GM18511 (cell line): Measurements from ENCODE around the gene PALLD.

Experiments used
- ATAC-seq: cut with Tn5 transposase; IDR thresholded peaks from one replicate; pipeline ENCODE4 v1.9.1; 2021; ENCODE audit warnings: mild to moderate bottlenecking, moderate library complexity; ENCODE audit not compliant: unreplicated experiment

Gene PALLD

DNA sequence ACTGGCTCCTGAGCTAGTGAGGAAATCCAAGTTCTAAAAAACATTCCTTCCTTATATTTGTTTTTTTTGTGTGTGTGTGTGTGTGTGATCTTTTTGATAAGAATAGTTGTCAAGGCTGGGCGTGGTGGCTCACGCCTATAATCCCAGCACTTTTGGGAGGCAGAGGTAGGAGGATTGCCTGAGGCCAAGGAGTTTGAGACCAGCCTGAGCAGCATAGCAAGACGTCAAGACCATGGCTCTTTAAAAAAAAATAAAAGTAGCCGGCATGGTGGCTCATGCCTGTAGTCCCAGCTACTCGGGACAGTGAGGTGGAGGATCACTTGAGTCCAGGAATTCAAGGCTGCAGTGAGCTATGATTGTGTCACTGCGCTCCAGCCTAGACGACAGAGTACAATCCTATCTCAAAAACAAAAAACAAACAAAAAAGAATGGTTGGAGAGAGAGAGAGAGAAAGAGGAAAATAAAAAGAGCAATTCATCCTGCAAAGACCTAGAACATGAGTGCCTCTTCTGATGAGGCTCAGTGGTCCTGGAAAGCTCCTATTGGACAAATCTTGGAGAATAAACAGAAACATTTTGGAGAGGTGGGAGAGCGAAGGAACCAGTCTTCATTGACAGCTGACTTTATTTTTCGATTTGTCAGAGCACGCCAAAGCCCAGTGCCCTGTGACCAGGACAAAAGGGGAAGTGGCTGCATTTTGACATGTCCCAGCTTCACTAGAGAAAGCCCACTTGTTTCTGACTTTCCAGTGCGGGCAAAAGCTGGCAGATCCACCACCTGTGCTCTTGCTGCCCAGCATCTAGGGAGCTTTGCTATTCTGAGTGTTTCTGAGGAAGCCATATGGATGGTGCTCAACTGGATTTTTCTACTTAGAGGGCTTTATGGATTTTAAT, 244.7 kb downstream of the PALLD start:
- no peak for ATAC-seq

DNA sequence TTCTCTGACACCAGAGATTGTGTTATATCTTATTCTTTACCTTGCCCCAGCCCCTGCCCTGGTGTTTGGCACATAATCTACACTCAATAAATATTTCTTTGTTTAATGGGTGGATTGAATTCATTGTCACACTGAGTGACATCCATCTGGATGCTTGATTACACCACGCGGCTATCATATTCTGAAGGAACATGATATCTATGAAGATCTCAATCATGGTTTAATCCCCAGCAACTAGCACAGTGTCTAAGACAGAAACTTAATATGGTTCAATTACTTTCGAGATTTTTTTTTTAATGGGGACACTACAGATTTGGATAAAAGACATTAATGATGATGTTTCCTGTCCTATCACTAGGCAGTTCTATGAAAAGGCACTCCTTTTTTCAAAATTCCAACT, 246.3 kb downstream of the PALLD start:
- no peak for ATAC-seq

DNA sequence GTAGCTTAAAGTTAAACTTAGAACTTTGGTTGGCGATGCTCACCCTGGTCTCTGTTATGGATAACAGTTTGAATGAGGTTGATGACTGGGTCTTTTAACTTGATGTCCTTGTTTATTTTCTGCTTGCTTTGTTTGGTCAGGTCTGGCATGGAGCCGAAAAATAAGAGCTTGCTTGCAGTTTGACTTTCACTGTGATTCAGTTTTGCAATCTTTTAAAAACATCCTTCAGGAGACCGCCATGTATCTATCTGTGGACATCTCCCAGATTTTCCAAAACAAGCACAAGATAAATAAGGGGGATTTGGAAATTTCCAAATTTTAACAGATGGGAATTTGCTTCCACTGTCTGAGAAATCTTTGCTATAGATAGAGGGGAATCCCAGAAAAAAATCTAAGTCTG, 246.7 kb downstream of the PALLD start:
- ATAC-seq = no peak

DNA sequence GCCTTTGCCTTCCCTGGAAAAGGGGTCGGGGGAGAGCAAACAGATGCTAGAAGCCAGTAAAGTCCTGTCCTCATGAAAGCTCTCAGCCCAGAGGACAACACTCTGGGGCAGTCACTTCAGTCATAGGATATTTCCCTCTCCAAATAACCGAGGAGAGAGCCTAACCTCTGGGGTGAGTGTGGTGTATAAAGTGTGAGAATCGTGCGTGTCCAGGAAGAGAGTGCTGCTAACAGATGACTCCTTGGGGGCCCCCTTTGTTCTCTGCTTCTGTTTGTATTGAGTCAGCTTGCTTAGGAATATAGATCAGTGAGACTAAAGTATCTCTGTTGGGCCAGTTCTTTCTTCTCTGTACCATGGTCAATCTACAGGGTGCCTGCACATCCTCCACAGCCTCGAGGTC, 247.2 kb downstream of the PALLD start:
- no peak for ATAC-seq

DNA sequence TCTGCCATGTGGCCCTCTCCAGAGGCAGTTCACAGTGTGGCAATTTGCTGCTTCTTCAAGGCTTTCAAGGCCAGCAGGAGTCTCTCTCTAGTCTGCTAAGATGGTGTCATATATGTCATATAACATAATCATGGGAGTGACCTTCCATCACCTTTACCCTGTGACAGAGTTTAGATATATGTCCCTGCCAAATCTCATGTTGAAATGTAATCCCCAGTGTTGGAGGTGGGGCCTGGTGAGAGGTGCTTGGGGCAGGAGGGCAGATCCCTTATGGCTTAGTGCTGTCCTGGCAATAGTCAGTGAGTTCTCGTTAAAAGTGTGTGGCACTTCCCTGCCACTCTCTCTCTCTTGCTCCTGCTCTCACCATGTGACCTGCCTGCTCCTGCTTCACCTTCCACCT, 252.0 kb downstream of the PALLD start:
- ATAC-seq = no peak

DNA sequence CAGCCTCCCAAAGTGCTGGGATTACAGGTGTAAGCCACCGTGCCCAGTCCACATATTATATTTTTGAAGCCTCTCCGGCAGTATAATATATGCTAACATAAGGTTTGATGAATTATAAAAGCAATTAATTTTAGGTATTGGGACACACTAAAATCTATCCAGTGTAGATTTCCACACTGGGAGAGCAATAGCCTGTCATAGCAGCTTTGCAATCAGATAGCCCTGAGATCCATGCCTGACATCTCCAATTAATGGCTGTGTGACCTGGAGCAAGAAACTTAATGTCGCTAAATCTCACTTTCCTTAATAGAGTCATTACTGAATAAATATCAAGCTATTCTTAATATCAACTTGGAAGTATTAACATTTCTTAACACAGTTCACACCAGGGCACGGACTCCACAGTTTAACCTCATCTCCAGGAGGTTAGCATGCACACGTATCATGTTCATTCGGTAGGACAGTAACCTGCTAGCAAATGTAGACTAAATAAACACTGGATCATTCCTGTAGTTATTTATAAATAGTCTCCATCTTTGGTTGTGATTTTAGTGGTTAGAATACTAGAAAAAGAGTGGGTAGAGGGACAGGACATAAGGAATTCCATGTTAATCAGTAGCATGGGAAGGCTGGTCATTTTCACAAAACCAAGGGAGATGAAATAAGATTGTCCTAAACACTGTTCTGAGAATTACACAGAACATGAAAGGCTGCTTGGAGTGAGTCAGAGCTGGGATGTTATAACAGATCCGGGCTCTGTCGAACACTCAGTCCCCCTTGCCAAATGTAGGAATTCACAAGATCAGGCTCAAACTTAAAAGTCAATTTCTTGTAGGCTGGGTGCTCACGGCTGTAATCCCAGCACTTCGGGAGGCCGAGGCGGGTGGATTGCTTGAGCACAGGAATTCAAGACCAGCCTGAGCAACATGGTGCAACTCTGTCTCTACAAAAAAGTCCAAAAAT, 254.7 kb downstream of the PALLD start:
- ATAC-seq = no peak

DNA sequence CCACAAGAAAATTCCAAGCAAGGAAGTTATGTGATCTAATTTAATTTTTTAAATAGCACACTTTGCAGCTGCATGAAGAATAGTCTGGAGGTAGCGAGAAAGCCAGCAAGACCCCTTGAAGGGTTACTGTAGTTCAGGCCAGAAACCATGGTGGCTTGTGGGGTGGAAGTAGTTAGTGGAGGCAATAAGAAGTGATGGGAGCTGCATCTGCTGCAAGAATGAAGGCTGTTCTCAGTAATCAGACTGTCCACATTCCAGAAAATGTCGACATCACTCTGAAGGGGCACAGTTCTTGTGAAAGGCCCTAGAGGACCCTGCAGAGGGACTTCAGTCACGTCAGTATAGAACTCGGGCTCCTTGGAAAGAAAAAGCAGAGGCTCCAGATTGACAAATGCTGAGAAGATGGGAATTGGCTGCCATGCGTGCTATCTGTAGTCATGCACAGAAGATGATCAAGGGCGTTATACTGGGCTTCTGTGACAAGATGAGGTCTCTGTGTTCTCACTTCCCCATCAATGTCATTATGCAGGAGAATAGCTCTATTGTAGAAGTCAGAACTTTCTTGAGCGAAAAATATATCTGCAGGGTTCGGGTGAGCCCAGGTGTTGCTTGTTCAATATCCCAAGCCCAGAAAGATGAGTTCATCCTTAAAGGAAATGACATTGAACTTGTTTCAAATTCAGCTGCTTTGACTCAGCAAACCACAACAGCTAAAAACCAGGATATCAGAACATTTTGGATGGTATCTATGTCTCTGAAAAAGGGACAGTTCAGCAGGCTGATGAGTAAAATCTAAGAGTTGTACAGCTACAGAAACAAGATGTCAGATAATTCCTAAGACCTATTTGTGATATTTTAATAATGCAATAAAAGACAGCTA, 259.0 kb downstream of the PALLD start:
- ATAC-seq = no peak

DNA sequence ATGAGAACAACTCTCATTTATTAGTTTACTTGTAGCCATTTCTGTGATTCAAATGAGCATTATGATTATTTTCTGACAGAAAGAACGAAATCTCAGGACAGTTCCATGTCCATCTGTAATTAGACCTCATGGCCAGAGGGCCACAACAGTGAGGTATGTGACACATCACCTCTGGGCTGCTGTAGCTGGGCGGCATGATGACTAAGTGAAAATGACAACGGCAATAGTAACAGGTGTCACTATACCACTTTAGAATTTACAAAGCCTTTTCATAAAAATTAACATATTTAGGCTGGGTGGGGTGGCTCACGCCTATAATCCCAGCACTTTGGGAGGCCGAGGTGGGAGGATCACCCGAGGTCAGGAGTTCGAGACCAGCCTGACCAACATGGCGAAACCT, 260.6 kb downstream of the PALLD start:
- no peak for ATAC-seq

DNA sequence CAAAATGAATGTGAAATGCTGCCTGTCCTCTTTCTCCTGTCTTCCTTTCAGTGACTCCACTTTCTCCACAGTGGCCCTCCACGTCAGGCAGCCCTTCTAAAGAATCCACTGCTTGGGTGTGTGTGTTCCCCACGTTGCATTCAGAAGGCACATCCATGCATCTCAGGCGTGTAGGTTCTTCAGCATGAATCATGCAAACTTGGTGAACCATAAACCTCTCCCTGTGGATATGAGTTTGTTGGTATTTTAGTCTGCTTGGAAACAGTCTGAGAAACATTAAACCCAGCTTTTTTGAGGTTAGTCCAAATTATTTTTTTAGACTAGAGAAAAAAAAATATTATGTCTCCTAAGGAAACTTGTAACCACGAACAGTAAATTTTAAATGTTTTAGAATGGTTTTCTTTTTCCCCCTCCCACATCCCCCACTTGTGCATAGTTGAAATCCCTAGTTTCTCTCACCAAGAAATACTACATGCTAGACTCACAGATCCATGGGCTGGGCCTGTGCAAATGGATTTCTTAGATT, 261.6 kb downstream of the PALLD start:
- no peak for ATAC-seq

DNA sequence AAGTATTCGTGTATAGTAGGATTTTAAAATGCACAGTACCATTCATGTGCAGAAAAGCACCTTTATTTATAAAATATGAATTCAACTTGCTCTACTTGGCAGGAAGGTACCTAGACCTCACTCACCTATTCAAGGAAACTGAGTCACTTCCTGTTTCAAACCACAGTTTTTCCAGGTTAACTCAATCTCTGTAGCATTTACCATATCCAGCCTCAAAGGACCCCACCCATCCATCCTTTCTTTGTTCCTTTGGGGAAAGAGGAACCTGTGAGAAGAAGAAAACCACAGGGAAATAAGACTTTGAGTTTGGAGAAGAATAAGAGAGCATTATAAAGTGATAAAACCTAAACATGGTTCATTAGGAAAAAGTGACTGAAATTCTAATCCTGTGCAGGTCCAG, 262.5 kb downstream of the PALLD start:
- ATAC-seq = no peak

DNA sequence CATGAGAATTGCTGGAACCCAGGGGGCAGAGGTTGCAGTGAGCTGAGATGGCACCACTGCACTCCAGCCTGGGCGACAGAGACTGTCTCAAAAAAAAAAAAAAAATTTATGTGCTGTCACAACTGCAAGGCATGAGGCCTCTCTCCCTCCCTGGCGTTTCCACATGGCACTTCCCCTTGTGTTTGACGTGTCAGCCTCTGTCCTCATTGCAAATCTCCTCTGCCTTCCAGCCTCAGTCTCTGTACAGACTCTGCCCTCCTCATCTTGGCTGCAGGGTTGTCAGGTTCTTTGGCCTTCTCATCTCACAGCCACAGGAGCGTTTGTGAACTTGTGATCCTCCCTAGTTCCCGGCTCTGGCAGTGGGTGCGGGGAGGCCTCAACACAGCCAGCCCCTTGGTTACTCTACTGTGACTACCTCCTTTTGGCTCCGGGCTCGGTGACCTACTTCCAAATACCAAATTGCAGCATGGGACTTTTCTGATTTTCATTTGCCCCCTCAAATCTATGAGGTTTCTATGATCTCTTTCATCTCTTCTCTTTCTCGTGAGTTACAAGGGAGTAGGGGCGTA, 263.2 kb downstream of the PALLD start:
- no peak for ATAC-seq

DNA sequence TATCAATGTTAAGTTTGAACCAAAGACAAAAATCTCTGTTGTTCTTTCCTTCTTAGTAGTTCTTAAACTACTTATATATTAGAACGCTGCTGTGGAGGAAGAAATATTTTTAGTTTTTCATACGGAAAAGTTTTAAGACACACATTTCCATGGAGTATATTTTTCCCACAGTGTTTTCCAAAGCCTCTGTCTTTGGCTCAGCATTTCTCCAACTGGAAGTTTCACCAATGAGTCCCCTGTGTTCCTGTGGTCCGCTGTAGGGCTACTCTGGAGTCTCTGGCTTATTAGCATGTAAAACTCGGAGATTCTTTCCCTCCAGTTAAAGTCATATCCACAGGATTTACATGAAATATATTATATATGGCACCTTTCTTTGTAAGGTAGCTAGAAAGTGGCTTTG, 264.2 kb downstream of the PALLD start:
- ATAC-seq = no peak

DNA sequence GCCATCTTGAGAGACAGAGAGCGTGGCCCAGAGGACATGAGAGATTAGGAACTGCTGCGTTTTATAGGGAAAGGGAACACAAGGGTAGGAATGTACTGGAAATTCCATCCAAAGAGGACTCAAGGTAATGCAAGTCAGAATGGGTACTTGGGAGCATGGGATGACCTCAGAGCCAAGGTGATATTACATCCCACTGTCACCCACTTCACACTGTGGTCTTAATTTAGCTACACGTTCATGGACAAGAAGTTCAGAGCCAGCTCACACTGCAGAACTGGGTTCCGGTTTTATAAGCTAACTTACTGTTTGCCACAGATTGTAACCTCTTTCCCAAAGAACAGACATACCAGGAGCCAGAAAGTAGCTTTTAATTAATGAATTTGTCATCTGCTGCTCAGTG, 268.5 kb downstream of the PALLD start:
- no peak for ATAC-seq

DNA sequence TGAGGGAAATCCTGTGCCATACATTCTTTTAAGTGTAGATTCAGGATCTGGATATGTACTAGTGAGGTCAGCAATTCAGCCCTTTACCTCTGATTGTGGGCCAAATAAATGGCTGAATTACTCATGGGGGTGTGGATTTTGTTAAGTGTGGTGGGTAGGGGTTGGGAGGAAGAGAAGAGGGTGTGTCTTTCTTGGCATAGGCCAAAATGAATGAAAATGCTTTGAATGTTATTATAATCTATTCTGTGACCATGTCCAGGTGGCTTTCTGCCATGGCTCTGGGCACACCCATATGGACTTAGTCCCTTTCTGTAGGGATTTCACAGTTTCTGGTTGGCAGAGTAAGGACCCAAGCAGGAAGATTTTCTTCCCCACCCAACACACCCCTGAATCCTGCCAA, 268.9 kb downstream of the PALLD start:
- no peak for ATAC-seq

DNA sequence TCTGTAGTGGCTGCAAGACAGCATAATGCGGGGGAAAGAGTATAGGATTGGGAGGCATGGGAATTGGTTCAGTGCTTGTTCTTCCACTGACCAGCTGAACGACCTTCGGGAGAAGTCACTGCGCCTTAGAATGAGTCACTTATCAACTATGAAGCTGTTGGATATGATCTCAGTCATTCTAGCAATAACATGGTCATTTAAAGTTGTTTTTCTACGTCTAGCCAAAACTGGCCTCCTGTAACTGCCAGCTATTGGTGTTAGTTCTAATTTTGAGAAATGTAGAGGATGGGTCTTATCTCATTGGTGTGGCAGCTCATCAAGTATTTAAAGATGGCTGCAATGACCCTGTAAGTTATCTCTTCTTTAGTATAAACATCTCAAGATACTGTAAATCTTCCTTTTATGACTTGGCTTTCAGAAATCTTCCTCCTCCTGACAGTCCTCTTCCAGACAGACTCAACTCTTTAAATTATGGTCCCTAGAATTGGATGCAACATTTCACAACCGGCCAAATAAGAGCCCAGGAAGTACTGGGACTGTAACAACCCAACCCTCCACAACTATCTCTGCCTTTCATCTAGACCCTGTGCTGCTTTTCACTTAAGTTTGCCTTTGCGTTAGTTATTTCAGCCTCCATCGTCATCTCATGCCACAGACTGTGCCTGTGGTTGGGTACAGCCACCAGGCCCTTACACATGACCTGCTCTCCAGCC, 269.9 kb downstream of the PALLD start:
- ATAC-seq = no peak

DNA sequence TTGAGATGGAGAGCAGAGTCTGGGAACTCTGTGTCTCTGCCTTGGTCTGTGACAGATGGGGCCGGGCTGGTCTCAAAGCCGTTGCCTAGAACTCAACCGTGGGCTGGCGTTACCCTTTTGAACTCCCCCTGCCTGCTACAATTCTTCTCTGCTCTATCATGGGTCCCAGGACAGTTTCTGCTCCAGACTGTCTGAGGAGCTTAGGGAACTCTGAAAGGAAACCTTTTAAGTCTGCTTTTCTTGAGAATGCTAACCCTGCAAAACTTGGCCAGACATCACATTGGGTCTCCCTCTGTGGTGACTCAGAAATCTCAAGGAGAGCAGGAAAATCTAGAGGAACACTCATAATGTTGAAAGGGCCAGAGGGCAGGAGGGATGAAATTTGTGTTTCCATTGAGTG, 272.6 kb downstream of the PALLD start:
- no peak for ATAC-seq

DNA sequence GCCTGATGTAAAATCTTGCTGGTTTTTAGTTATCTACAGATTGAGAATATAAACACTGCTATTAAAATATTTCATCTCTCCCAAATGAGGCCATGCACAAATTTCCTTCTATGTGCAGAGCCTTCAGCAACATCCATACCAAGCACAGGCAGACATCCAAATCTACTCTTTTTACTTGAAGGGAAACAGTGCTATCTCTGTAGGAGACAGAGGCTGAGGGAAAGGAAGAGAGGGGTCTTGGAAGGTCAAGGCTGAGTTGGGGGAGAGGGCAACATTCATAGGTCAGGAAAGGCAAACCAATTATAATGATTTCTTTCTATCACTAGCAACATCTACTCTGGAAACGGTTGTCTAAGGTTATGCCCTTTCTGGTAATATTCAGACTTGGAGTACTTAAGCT, 273.0 kb downstream of the PALLD start:
- no peak for ATAC-seq

DNA sequence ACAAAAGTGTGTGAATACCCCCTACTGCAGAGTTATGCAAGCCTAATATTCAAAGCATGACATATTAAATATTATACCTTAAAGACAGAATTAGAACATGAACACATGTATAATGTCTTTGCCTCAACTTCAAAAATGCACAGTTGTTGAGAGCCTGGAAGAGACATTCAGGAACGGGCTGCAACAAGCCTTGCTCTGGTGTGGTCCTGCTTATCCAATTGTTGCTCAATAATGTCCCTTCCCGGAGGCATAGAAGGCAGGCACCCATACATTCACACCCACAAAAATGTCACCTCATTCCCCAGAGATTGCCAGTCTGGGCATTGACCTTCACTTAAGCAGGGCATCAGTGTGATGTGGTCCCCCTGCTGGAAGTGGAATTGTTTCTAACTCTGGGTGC, 274.4 kb downstream of the PALLD start:
- ATAC-seq = no peak

DNA sequence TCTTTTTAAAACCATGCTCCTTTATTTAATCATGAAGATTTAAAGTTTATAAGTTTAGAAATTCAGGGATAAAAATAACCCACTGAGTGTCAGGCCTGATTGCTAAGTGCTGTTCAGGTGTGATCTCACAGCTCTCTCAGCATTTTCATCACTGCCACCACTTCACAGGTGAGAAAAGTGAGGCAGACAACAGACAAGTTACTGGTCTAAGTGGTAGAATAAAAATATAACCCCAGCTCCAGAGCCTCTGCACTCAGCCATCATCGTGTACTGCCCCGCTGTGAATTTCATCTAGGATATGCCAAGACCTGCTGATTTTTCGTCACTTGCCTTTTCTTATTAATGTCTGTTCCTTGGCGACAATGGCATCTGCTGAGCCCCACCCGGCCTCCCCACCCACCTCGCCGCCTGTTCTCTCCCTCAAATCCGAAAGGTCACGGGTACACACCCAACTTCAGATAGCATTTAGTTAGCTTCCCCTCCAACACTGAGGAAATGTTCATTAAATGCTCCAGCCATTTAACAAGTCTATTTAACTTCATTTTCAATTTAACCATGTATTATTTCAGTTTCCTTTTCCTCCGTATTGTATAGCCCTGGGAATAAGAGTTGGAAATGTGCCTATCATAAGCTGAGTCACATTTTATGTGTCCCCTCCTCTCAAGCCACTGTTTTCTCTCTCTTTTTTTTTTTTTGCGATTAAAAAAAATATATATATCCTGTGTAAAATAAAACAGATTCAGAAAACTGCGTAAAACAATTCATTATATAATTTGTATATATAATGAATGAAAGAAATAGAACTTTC, 276.7 kb downstream of the PALLD start:
- ATAC-seq = no peak
